ENCODE data around the gene PRPSAP2.

DNA sequence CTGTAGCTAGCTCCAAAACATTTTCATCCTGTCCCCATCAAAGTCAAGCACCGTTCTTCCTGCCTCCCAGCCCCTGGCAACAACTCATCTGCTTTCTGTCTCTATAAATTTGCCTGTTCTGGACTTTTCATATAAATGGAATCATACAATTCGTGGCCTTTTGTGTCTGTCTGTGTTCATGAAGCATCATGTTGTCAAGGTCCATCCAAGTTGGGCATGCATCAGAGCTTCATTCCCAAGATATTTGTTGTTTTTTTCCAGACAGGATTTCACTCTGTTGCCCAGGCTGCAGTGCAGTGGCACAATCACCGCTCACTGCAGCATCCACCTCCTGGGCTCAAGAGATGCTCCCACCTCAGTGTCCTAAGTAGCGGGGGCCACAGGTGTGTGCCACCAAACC lies 99.9 kb downstream of the PRPSAP2 start:
- TF ChIP-seq, protein P1, sequence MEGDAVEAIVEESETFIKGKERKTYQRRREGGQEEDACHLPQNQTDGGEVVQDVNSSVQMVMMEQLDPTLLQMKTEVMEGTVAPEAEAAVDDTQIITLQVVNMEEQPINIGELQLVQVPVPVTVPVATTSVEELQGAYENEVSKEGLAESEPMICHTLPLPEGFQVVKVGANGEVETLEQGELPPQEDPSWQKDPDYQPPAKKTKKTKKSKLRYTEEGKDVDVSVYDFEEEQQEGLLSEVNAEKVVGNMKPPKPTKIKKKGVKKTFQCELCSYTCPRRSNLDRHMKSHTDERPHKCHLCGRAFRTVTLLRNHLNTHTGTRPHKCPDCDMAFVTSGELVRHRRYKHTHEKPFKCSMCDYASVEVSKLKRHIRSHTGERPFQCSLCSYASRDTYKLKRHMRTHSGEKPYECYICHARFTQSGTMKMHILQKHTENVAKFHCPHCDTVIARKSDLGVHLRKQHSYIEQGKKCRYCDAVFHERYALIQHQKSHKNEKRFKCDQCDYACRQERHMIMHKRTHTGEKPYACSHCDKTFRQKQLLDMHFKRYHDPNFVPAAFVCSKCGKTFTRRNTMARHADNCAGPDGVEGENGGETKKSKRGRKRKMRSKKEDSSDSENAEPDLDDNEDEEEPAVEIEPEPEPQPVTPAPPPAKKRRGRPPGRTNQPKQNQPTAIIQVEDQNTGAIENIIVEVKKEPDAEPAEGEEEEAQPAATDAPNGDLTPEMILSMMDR (conservative IDR thresholded peaks at IDR 0.05 in 1 of 2, IDR thresholded peaks at IDR 0.05 in 1 of 2; ENCODE audit: extremely low read depth in 1 of 2, insufficient read depth in 1 of 2, low read depth in 1 of 2, low read length in 2 of 2) = no peak
- TF ChIP-seq EZH2 (IDR thresholded peaks at IDR 0.05; ENCODE audit: borderline replicate concordance, low read length) = no peak
